OCI-LY7 (cell line): ENCODE measurements around the gene EGLN2.
"Not testable (repeated sequence)": the region's sequence is repeated elsewhere in the genome, so short reads cannot be mapped to it uniquely, and the experiment has no call there.

Source experiments
- CTCF ChIP-seq: fragments of 200-600 bp; sonication (generic); conservative IDR thresholded peaks from 2 replicates; pipeline ENCODE4 v1.5.1; 2014; ENCODE audit warnings: mild to moderate bottlenecking, antibody characterized with exemption, low read length, moderate library complexity, mixed read lengths
- EZH2phosphoT487 ChIP-seq: fragments of 200-600 bp; sonication (generic); IDR thresholded peaks from 2 replicates; pipeline ENCODE4 v1.6.1; 2018; ENCODE audit warnings: low read depth, borderline replicate concordance, mild to moderate bottlenecking, mixed run types, antibody characterized with exemption, low read length, moderate library complexity, mixed read lengths

- not testable (repeated sequence) for TF ChIP-seq CTCF, EZH2phosphoT487
Observed at GRCh38 chr19:40852467-40853152, 53.6 kb downstream of the EGLN2 start.
